Fibroblast of lung (primary cell): Measurements from ENCODE around the gene CLNS1A.

Source experiments
- CTCF ChIP-seq, 2 donors: IDR thresholded peaks in 1 of 2; conservative IDR thresholded peaks in 1 of 2; 1 replicate in 1 of 2; 2 replicates in 1 of 2; pipeline ENCODE4 v1.5.1; 2011 to 2012; ENCODE audit warnings: low read length in 2 of 2, control low read depth in 1 of 2, inconsistent platforms in 1 of 2, low read depth in 1 of 2, mild to moderate bottlenecking in 1 of 2
- EZH2 ChIP-seq: IDR thresholded peaks from 2 replicates; pipeline ENCODE4 v1.5.1; 2012; ENCODE audit warnings: low read length, control low read depth, mild to moderate bottlenecking; ENCODE audit errors: missing control alignments

- TF ChIP-seq CTCF (conservative IDR thresholded peaks at IDR 0.05 in 1 of 2, IDR thresholded peaks at IDR 0.05 in 1 of 2; ENCODE audit: low read depth in 1 of 2, low read length in 2 of 2) = no peak
- no peak for TF ChIP-seq EZH2
These were observed 17.3 kb upstream of the CLNS1A start for GRCh38 chr11:77654770-77655434.
